Naive B cell (primary cell): ENCODE results near the gene GOLGA6C. TPM values are rescaled to one million over a fixed set of nuclear protein-coding genes. Genes with fewer than 3 reads are reported as not detected.
A peak's percentile ranks its signal among the peaks of the same experiment; 100 is the strongest.
"Not testable (repeated sequence)": the region's sequence is repeated elsewhere in the genome, so short reads cannot be mapped to it uniquely, and the experiment has no call there.

ENCODE experiments used
- ATAC-seq, 2 donors: fragments of 150-1000 bp; cut with Tn5 transposase; 2 replicates each; pipeline ENCODE4 v1.10.0; 2021; ENCODE audit warnings: low read depth in 2 of 2, mild to moderate bottlenecking in 2 of 2, moderate library complexity in 2 of 2
- DNase-seq: peaks from one replicate; pipeline ENCODE4 v3.0.0; 2022
- H3K27ac Mint-ChIP-seq, 6 donors: one replicate each; pipeline ENCODE4 v1.8.0; 2020 to 2022; ENCODE audit warnings: mild to moderate bottlenecking in 6 of 6, mixed read lengths in 6 of 6, moderate library complexity in 5 of 6, inconsistent platforms in 2 of 6
- H3K27me3 Mint-ChIP-seq, 3 donors: one replicate each; pipeline ENCODE4 v1.8.0; 2021 to 2022; ENCODE audit warnings: mixed read lengths in 3 of 3, mild to moderate bottlenecking in 1 of 3
- H3K36me3 Mint-ChIP-seq, 2 donors: one replicate each; pipeline ENCODE4 v1.8.0; 2020 to 2022; ENCODE audit warnings: mixed read lengths in 2 of 2, inconsistent platforms in 1 of 2, mild to moderate bottlenecking in 1 of 2
- H3K4me1 Mint-ChIP-seq, 3 donors: one replicate each; pipeline ENCODE4 v1.8.0; 2020 to 2022; ENCODE audit warnings: mixed read lengths in 3 of 3, inconsistent platforms in 1 of 3, mild to moderate bottlenecking in 1 of 3, moderate library complexity in 1 of 3
- H3K4me3 Mint-ChIP-seq, 8 donors: one replicate each; pipeline ENCODE4 v1.8.0; 2020 to 2022; ENCODE audit warnings: mild to moderate bottlenecking in 8 of 8, mixed read lengths in 8 of 8, moderate library complexity in 8 of 8, inconsistent platforms in 2 of 8
- H3K9me3 Mint-ChIP-seq, 7 donors: one replicate each; pipeline ENCODE4 v1.8.0; 2020 to 2022; ENCODE audit warnings: mixed read lengths in 7 of 7, mild to moderate bottlenecking in 5 of 7, inconsistent platforms in 2 of 7, moderate library complexity in 1 of 7
- polyA plus RNA-seq, 6 donors: library from polyadenylated mRNA; unstranded; fragments of 300-500 nt; fragmentation: Illumina TruSeq; gene quantifications; one replicate each; pipeline ENCODE4 v1.2.3, GENCODE V29; 2021; ENCODE audit warnings: low read depth in 6 of 6

Gene GOLGA6C
- polyA plus RNA-seq, 6 donors from 2014 or later, result 0.16 TPM; not detected in 5

- Mint-ChIP-seq H3K36me3 (no peaks in the 10 kb centered on the region), H3K4me3 (peak overlapping the region in 1 of 8 donors; percentile 45), H3K4me1 (peaks cover 0 to 12% (median 2%) of the 10 kb centered on the region in 3 donors), H3K27me3 (peaks cover 18 to 65% (median 51%) of the 10 kb centered on the region in 3 donors), H3K27ac (peak overlapping the region in 1 of 6 donors; percentile 7), H3K9me3 (no peaks in the 10 kb centered on the region)
- ATAC-seq (no peak), DNase-seq (no peak)
Observed at GRCh38 chr15:75231836-75232235, 26.3 kb upstream of the GOLGA6C start.

DNA sequence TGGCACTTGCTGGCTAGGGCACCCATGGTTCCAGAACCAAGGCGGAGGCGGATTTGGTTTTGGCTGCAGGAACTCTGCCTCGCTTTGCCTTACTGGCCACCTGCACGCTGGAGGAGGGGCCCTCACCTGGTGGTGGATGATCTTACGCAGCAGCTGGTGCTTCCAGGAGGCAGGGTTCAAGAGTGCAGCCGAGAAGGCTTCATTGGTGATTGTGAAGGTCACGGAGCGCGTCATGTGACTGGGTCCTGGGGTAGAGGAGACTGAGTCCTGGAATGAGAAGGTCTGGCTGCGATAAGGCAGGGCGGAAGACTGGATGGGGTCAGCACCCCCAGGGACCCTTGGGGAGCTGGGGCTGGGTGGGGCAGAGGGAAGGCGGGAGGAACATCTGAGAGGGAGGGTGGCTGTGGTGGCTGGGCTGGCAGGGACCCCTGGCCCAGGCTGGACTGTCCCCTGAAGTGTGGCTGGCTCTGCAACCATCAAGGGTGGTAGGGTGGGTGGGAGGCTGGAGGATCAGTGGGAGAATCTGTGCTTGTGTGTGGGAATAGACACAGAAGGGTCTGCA is 25.8 kb upstream of the GOLGA6C start:
- no peak for DNase-seq
- Mint-ChIP-seq H3K9me3 (no peaks in the 10 kb centered on the region), H3K4me1 (peaks cover 0 to 12% (median 2%) of the 10 kb centered on the region in 3 donors), H3K36me3 (no peaks in the 10 kb centered on the region), H3K27ac (no peak overlapping the region), H3K4me3 (no peak overlapping the region), H3K27me3 (peaks cover 18 to 60% (median 46%) of the 10 kb centered on the region in 3 donors)
- no peak for ATAC-seq

GRCh38 chr15:75232826-75233503 is 25.2 kb upstream of the GOLGA6C start:
- H3K4me3 Mint-ChIP-seq, result no peak overlapping the region
- peaks cover 0 to 12% (median 2%) of the 10 kb centered on the region in 3 donors for H3K4me1 Mint-ChIP-seq
- H3K36me3 Mint-ChIP-seq, result no peaks in the 10 kb centered on the region
- DNase-seq (no peak), ATAC-seq (no peak)
- H3K27me3 Mint-ChIP-seq, result peaks cover 18 to 60% (median 40%) of the 10 kb centered on the region in 3 donors
- no peaks in the 10 kb centered on the region for H3K9me3 Mint-ChIP-seq
- H3K27ac Mint-ChIP-seq, result no peak overlapping the region

GRCh38 chr15:75233504-75234190 is 24.5 kb upstream of the GOLGA6C start:
- H3K36me3 Mint-ChIP-seq, result no peaks in the 10 kb centered on the region
- H3K27ac Mint-ChIP-seq, result no peak overlapping the region
- ATAC-seq (no peak), DNase-seq (no peak)
- peaks cover 22 to 59% (median 41%) of the 10 kb centered on the region in 3 donors for H3K27me3 Mint-ChIP-seq
- H3K9me3 Mint-ChIP-seq, result no peaks in the 10 kb centered on the region
- H3K4me1 Mint-ChIP-seq, result peaks cover 0 to 8% (median 2%) of the 10 kb centered on the region in 3 donors
- H3K4me3 Mint-ChIP-seq, result no peak overlapping the region

GRCh38 chr15:75234191-75234810 is 23.8 kb upstream of the GOLGA6C start:
- H3K4me3 Mint-ChIP-seq, result no peak overlapping the region
- H3K36me3 Mint-ChIP-seq, result no peaks in the 10 kb centered on the region
- ATAC-seq, result no peak
- peaks cover 25 to 66% (median 46%) of the 10 kb centered on the region in 3 donors for H3K27me3 Mint-ChIP-seq
- H3K27ac Mint-ChIP-seq, result peak overlapping the region in 1 of 6 donors; percentile 82
- peaks cover 0 to 8% (median 2%) of the 10 kb centered on the region in 3 donors for H3K4me1 Mint-ChIP-seq
- no peak for DNase-seq
- H3K9me3 Mint-ChIP-seq, result no peaks in the 10 kb centered on the region

GRCh38 chr15:75235051-75235673 is 23.0 kb upstream of the GOLGA6C start:
- H3K27ac Mint-ChIP-seq, result peak overlapping the region in 1 of 6 donors; percentile 20
- no peak for ATAC-seq
- DNase-seq, result no peak
- H3K27me3 Mint-ChIP-seq, result peaks cover 29 to 70% (median 54%) of the 10 kb centered on the region in 3 donors
- H3K36me3 Mint-ChIP-seq, result no peaks in the 10 kb centered on the region
- peaks cover 0 to 8% (median 2%) of the 10 kb centered on the region in 3 donors for H3K4me1 Mint-ChIP-seq
- no peak overlapping the region for H3K4me3 Mint-ChIP-seq
- no peaks in the 10 kb centered on the region for H3K9me3 Mint-ChIP-seq

GRCh38 chr15:75235760-75236729 is 22.1 kb upstream of the GOLGA6C start:
- H3K27me3 Mint-ChIP-seq, result peaks cover 29 to 66% (median 57%) of the 10 kb centered on the region in 3 donors
- ATAC-seq (no peak), DNase-seq (no peak)
- H3K36me3 Mint-ChIP-seq, result no peaks in the 10 kb centered on the region
- peaks cover 0 to 8% (median 2%) of the 10 kb centered on the region in 3 donors for H3K4me1 Mint-ChIP-seq
- H3K9me3 Mint-ChIP-seq, result no peaks in the 10 kb centered on the region
- H3K27ac Mint-ChIP-seq, result no peak overlapping the region
- no peak overlapping the region for H3K4me3 Mint-ChIP-seq

DNA sequence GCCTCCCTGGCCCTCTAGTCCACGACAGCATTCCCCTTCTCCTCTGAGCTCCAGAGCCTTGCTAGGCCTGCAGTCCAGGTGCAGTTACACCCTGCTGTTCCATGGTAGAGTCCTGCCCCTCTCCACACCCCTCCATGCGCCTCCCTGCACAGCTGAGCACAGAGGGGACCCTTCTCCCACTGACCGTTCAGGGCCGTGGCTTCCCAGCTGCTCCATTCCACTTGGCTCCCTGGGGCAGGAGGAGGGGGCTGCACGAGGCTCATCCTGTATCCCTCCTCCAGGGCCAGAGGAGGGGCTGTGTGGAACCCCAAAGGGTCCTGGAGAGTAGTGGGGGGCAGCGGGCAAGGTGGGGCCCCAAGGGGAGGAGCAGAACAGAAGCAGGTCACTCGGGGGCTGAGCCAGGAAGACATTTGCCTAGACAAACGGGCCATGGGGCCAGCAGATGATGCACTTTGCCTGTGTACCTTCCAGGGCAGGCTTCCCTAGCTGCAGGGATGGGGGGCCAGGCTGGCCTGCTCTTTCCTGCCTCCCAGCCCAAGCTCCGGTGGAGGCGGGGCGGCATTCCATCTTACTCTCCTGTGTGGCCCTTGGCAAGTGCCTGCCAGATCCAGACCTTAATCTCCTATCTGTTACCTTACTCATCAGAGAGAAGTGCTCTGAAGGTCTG is 20.7 kb upstream of the GOLGA6C start:
- Mint-ChIP-seq H3K36me3 (no peaks in the 10 kb centered on the region), H3K4me1 (no peaks in the 10 kb centered on the region), H3K4me3 (no peak overlapping the region), H3K27me3 (peaks cover 20 to 54% (median 45%) of the 10 kb centered on the region in 3 donors), H3K27ac (peak overlapping the region in 1 of 6 donors; percentile 47), H3K9me3 (no peaks in the 10 kb centered on the region)
- no peak for DNase-seq
- ATAC-seq, result no peak

GRCh38 chr15:75238150-75238549 is 20.0 kb upstream of the GOLGA6C start:
- ATAC-seq, result no peak
- H3K36me3 Mint-ChIP-seq, result no peaks in the 10 kb centered on the region
- no peak overlapping the region for H3K4me3 Mint-ChIP-seq
- no peak for DNase-seq
- H3K9me3 Mint-ChIP-seq, result no peaks in the 10 kb centered on the region
- no peaks in the 10 kb centered on the region for H3K4me1 Mint-ChIP-seq
- H3K27me3 Mint-ChIP-seq, result peaks cover 16 to 47% (median 38%) of the 10 kb centered on the region in 3 donors
- no peak overlapping the region for H3K27ac Mint-ChIP-seq

GRCh38 chr15:75245741-75246140 is 12.4 kb upstream of the GOLGA6C start:
- not testable (repeated sequence) for H3K9me3 Mint-ChIP-seq, H3K4me3 Mint-ChIP-seq, DNase-seq, H3K36me3 Mint-ChIP-seq, H3K4me1 Mint-ChIP-seq, ATAC-seq, H3K27ac Mint-ChIP-seq
- peaks cover 2 to 15% (median 13%) of the 10 kb centered on the region in 3 donors for H3K27me3 Mint-ChIP-seq

DNA sequence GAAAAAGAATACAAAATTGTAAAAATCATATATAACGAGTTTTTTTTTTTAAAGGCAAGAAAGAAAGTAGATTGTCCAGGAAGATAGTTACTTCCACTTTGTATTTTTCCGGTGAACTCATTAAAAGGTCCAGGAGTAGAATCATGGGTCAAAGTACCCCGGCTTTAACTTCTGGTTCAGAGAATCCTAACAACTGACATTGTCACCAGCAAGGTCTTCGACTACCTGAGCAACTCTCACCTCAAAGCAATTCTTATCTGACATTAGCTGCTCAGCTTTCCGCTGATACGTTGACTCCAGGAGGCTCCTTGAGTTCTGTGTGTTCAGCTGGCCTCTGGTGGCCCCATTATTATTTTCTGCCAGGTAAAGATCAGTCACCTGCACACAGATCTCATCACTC is 9.1 kb upstream of the GOLGA6C start:
- not testable (repeated sequence) for ATAC-seq, H3K4me1 Mint-ChIP-seq, DNase-seq, H3K4me3 Mint-ChIP-seq, H3K9me3 Mint-ChIP-seq, H3K36me3 Mint-ChIP-seq, H3K27ac Mint-ChIP-seq
- H3K27me3 Mint-ChIP-seq, result peaks cover 9 to 20% (median 13%) of the 10 kb centered on the region in 3 donors

- Mint-ChIP-seq H3K27me3 (peaks cover 9 to 20% (median 13%) of the 10 kb centered on the region in 3 donors), H3K27ac (peak overlapping the region in 1 of 6 donors; percentile 53), H3K9me3 (no peaks in the 10 kb centered on the region), H3K4me1 (no peaks in the 10 kb centered on the region), H3K36me3 (no peaks in the 10 kb centered on the region), H3K4me3 (no peak overlapping the region)
- ATAC-seq (no peak), DNase-seq (no peak)
Observed at GRCh38 chr15:75249726-75250125, 8.4 kb upstream of the GOLGA6C start.
